A673 (cell line): ENCODE measurements around the gene TATDN2. TPM values are rescaled to one million over a fixed set of nuclear protein-coding genes. Genes with fewer than 3 reads are reported as not detected.

ENCODE experiments used
- BruUV-seq: library from RNA; stranded (reverse); fragments of 400-500 nt; replicated peaks from 2 replicates; lab custom pipeline; 2021; lab: Mats Ljungman, UMichigan
- CTCF ChIA-PET: fragments of 300-600 bp; sonication (Branson Sonifier 250); formaldehyde crosslinking; loops from one replicate; lab custom pipeline; 2022; ENCODE audit warnings: antibody characterized with exemption; lab: Charles Lee
- POLR2A ChIA-PET: fragments of 300-600 bp; sonication (Branson Sonifier 250); formaldehyde crosslinking; loops from one replicate; lab custom pipeline; 2022; ENCODE audit warnings: antibody characterized with exemption; ENCODE audit not compliant: low non-redundant PET; lab: Charles Lee
- DNase-seq: peaks from one replicate; pipeline ENCODE4 v3.0.0-alpha.2; 2015; ENCODE audit warnings: low spot score
- H3K27ac ChIP-seq: fragments of 200-600 bp; sonication (generic); 2 replicates; pipeline ENCODE4 v1.5.1; 2016; ENCODE audit warnings: mixed run types, low read depth, mild to moderate bottlenecking, mixed read lengths, antibody characterized with exemption, low read length; ENCODE audit not compliant: poor library complexity, severe bottlenecking
- H3K27me3 ChIP-seq: fragments of 200-600 bp; sonication (generic); replicated peaks from 2 replicates; pipeline ENCODE4 v1.6.1; 2017; ENCODE audit warnings: mixed run types, low read depth, mild to moderate bottlenecking, mixed read lengths, antibody characterized with exemption, low read length; ENCODE audit not compliant: insufficient read depth, poor library complexity
- H3K36me3 ChIP-seq: fragments of 200-600 bp; sonication (generic); 2 replicates; pipeline ENCODE4 v1.6.1; 2016; ENCODE audit warnings: mixed run types, mild to moderate bottlenecking, mixed read lengths, antibody characterized with exemption, low read length; ENCODE audit not compliant: insufficient read depth, poor library complexity, severe bottlenecking
- H3K4me1 ChIP-seq: fragments of 200-600 bp; sonication (generic); 2 replicates; pipeline ENCODE4 v1.6.1; 2017; ENCODE audit warnings: mixed run types, mild to moderate bottlenecking, mixed read lengths, antibody characterized with exemption, low read length; ENCODE audit not compliant: insufficient read depth, poor library complexity, severe bottlenecking
- H3K4me3 ChIP-seq: fragments of 200-600 bp; sonication (generic); 2 replicates; pipeline ENCODE4 v1.5.1; 2016; ENCODE audit warnings: low read depth, mixed run types, mild to moderate bottlenecking, mixed read lengths, low read length; ENCODE audit not compliant: poor library complexity, severe bottlenecking
- H3K9me3 ChIP-seq: fragments of 200-600 bp; sonication (generic); 2 replicates; pipeline ENCODE4 v1.6.1; 2016; ENCODE audit warnings: mixed run types, low read depth, mild to moderate bottlenecking, mixed read lengths, antibody characterized with exemption, low read length; ENCODE audit not compliant: poor library complexity, severe bottlenecking
- EZH2 ChIP-seq: fragments of 200-600 bp; sonication (generic); IDR thresholded peaks from 2 replicates; pipeline ENCODE4 v1.6.1; 2017; ENCODE audit warnings: borderline replicate concordance, low read depth, mild to moderate bottlenecking, mixed read lengths, antibody characterized with exemption, low read length; ENCODE audit not compliant: poor library complexity, severe bottlenecking
- intact Hi-C: fragments of 100-400 bp; cut with micrococcal nuclease; formaldehyde crosslinking; loops from one replicate; pipeline ENCODE4 v1.10.0; 2022; ENCODE audit not compliant: unreplicated experiment
- total RNA-seq: library from RNA; stranded (reverse); gene quantifications from 2 replicates; pipeline ENCODE4 v1.2.3, GENCODE V29; 2021
- TF ChIP-seq, protein P1 (sequence below): fragments of 300-800, 200-600 bp; sonication (generic); conservative IDR thresholded peaks from 2 replicates; pipeline ENCODE4 v1.5.1; 2017; ENCODE audit warnings: low read depth, mild to moderate bottlenecking, antibody characterized with exemption, low read length, moderate library complexity, mixed read lengths

TATDN2 gene
- total RNA-seq, 1 experiment from 2014 or later: 42.0 TPM

DNA sequence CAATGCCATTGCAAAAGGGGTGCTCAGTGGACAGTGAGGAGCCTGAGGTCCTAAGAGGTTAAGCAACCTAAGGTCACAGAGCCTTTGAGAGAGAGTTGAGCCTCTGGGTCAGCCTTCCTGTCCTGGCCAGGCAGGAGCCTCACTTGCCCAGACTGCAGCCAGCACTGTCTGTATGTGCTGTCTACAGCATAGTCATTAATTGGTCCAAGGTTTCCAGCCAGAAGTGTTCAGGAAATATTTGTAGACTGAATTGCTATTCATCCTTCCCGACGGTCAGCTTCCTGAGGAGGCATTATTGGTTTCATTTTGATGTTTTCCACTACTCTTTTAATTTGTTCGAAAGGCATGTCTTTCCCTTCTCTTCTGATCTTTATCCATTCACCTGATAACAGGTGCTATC, 64.6 kb downstream of the TATDN2 start:
- no TSS peak for BruUV-seq
- intact Hi-C loops: no loop called here
- no peak for DNase-seq
- Histone ChIP-seq H3K27me3 (no peaks in the 10 kb centered on the region), H3K9me3 (no peaks in the 10 kb centered on the region), H3K4me1 (no peaks in the 10 kb centered on the region), H3K36me3 (peaks cover 76% of the 10 kb centered on the region), H3K27ac (no peak overlapping the region), H3K4me3 (no peak overlapping the region)
- TF ChIP-seq, protein P1, sequence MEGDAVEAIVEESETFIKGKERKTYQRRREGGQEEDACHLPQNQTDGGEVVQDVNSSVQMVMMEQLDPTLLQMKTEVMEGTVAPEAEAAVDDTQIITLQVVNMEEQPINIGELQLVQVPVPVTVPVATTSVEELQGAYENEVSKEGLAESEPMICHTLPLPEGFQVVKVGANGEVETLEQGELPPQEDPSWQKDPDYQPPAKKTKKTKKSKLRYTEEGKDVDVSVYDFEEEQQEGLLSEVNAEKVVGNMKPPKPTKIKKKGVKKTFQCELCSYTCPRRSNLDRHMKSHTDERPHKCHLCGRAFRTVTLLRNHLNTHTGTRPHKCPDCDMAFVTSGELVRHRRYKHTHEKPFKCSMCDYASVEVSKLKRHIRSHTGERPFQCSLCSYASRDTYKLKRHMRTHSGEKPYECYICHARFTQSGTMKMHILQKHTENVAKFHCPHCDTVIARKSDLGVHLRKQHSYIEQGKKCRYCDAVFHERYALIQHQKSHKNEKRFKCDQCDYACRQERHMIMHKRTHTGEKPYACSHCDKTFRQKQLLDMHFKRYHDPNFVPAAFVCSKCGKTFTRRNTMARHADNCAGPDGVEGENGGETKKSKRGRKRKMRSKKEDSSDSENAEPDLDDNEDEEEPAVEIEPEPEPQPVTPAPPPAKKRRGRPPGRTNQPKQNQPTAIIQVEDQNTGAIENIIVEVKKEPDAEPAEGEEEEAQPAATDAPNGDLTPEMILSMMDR: no peak
- no peak for TF ChIP-seq EZH2
- CTCF ChIA-PET: no interaction called here
- POLR2A ChIA-PET: no interaction called here

DNA sequence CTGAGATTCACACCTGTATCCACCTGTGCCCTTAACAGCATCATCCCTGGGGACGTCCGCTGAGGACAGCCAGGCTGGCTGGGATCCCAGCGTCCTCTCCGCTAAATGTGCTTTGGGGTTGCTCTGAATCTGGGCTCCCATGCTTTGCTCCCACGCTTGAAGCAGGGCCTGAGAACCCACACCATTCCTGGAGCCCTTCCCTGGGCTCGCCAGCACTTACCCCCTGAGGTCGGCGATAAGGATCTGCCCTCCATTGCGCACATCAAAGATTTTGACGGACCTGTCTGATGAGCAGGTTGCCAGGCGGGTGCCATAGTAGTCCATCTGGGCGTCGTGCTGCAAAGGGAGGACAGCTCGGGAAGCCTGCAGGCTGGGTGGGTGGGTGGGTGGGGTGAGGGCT, 66.8 kb downstream of the TATDN2 start:
- H3K4me1 ChIP-seq: no peaks in the 10 kb centered on the region
- intact Hi-C loops: no loop called here

DNA sequence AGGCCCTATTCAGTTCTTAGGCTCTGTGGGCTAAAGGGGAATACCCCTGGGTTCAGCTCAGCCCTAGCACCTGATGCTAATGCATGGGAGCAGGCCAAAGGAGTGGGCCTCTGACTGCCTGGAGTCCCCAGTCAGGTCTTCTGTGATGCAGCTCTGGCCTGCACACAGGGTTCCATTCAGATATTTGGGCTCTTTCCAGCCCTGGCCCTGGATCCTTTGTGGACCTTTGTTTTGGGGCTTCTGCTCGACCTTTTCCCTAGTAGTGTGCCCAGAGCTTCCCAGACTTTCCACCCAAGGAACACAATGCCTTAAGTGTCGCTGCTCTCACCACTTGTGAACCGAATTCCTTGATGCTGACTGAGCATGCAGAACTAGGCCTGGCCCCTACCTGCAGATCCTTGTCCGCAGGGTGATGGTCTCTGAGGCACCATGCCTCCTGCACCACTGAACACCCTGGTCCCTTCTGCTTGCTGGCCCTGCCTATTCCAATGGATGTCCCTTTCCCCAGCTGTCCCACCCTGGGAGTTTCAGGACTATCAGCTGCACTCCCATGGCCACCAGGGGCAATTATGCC, 67.6 kb downstream of the TATDN2 start:
- H3K4me3 ChIP-seq: no peak overlapping the region
- ChIA-PET CTCF (no interaction called here), POLR2A (no interaction called here)
- TF ChIP-seq, protein P1: no peak
- TF ChIP-seq EZH2: no peak
- DNase-seq: no peak
- H3K36me3 ChIP-seq: peaks cover 72% of the 10 kb centered on the region
- H3K9me3 ChIP-seq: no peaks in the 10 kb centered on the region
- intact Hi-C loops: no loop called here
- no TSS peak for BruUV-seq
- no peaks in the 10 kb centered on the region for H3K27me3 ChIP-seq
- no peaks in the 10 kb centered on the region for H3K4me1 ChIP-seq
- H3K27ac ChIP-seq: no peak overlapping the region

More for the DNA sequence above, 66.8 kb downstream of the TATDN2 start:
- no peaks in the 10 kb centered on the region for H3K9me3 ChIP-seq
- no TSS peak for BruUV-seq
- peaks cover 80% of the 10 kb centered on the region for H3K36me3 ChIP-seq
- TF ChIP-seq EZH2: no peak
- TF ChIP-seq, protein P1: no peak
- H3K4me3 ChIP-seq: no peak overlapping the region
- no peaks in the 10 kb centered on the region for H3K27me3 ChIP-seq
- DNase-seq: no peak
- ChIA-PET CTCF (no interaction called here), POLR2A (no interaction called here)
- no peak overlapping the region for H3K27ac ChIP-seq
